Gastroesophageal sphincter (tissue), 4 donors: Measurements from ENCODE around the gene NAT14. TPM values are rescaled to one million over a fixed set of nuclear protein-coding genes. Genes with fewer than 3 reads are reported as not detected.

ENCODE experiments used
- ATAC-seq: fragments of 150-250 bp; one replicate; pipeline ENCODE4 v1.9.1; 2016; ENCODE audit warnings: mild to moderate bottlenecking, moderate library complexity
- H3K27ac ChIP-seq, 4 donors: fragments of 200-600 bp; sonication (generic) in 3 of 4; 1 replicate in 3 of 4; 2 replicates in 1 of 4; pipeline ENCODE4 v1.5.1; 2016 to 2019
- H3K27me3 ChIP-seq: fragments of 200-600 bp; sonication (generic); one replicate; pipeline ENCODE4 v1.5.1; 2019
- H3K36me3 ChIP-seq, 2 donors: fragments of 200-600 bp; sonication (generic); one replicate each; pipeline ENCODE4 v1.5.1; 2019; ENCODE audit warnings: control low read depth in 1 of 2
- H3K4me1 ChIP-seq, 3 donors: fragments of 200-600 bp; sonication (generic); 1 replicate in 2 of 3; 2 replicates in 1 of 3; pipeline ENCODE4 v1.5.1; 2016 to 2019; ENCODE audit warnings: control low read depth in 2 of 3
- H3K4me3 ChIP-seq, 2 donors: fragments of 200-600 bp; sonication (generic); one replicate each; pipeline ENCODE4 v1.5.1; 2019; ENCODE audit warnings: mild to moderate bottlenecking in 1 of 2, moderate library complexity in 1 of 2
- H3K9me3 ChIP-seq, 3 donors: fragments of 200-600 bp; sonication (generic); one replicate each; pipeline ENCODE4 v1.5.1; 2017 to 2019; ENCODE audit warnings: control low read depth in 2 of 3
- EP300 ChIP-seq: sonication (generic); formaldehyde crosslinking; IDR thresholded peaks from one replicate; pipeline ENCODE4 v1.6.1; 2017; ENCODE audit warnings: antibody characterized with exemption, mild to moderate bottlenecking
- POLR2A ChIP-seq, 2 donors: fragments of 450-650 bp; IDR thresholded peaks; one replicate each; pipeline ENCODE4 v1.6.1; 2017; ENCODE audit warnings: antibody characterized with exemption in 2 of 2, mild to moderate bottlenecking in 2 of 2, moderate library complexity in 1 of 2
- POLR2AphosphoS5 ChIP-seq: sonication (generic); formaldehyde crosslinking; IDR thresholded peaks from one replicate; pipeline ENCODE4 v1.6.1; 2017; ENCODE audit warnings: antibody characterized with exemption
- WGBS, 2 donors: methylation state at CpG; one replicate each; pipeline ENCODE4 v1.1.5; 2018; ENCODE audit warnings: low coverage in 1 of 2; 5-methylcytosine and 5-hydroxymethylcytosine counted together
- total RNA-seq, 4 donors: library from RNA; depleted of rRNA; stranded (reverse); fragments of >200 nt; gene quantifications; one replicate each; pipeline ENCODE4 v1.1.0, GENCODE V29; 2016
- TF ChIP-seq, protein P1 (sequence below), 4 experiments: fragments of 200-600 bp in 2 of 4; fragments of 450-650 bp in 2 of 4; sonication (generic) in 1 of 4; IDR thresholded peaks; one replicate each; pipeline ENCODE4 v1.5.1; 2017 to 2019; ENCODE audit warnings: antibody characterized with exemption in 4 of 4, mild to moderate bottlenecking in 2 of 4, moderate library complexity in 2 of 4

NAT14 gene
- total RNA-seq, 4 donors from 2014 or later, result 7.4 to 14.0 (median 7.9) TPM

DNA sequence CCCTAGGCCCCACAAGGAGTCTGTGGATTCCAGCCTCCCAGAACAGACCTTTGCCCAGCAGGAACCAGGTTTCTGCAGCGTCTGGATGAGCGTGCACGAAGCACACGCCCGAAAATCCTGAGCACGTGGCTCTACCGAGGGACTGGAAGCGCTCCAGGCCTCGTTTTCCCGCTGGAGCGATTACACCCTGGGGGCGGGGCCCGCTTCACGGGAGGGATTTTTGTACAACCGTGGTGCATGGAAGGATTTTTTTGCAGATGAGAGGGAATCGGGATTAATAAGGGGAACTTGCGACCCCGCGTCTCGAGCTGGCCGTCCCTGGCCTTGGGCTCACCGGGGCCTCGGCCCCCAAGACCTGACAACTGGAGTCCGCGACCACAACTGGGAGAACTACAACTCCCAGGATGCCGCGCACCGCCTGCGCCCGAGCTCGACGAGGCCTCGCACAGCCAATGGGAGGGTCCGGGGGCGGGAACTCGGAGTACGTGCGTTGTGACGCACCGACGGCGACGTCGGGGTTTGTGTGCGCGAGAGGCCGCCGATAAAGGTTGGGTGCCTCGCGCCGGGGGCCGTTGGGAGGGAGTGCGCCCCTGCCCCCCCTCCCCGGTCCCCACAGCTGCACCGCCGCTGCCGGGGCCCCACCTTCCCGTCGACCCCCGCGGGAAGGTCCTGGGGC lies 8.8 kb upstream of the NAT14 start, which contains the start of gene ZNF628:
TSS of gene ZNF628 (plus strand) at position 518 of the 676 bp plus-strand sequence. CDS start 3,294 bp downstream, outside the sequence.
- WGBS, 2 donors, result 0% methylated on average over 18 of the region's 61 CpGs; no CpG with 5 or more reads in 1 of the 2 donors
- Histone ChIP-seq H3K4me3 (peak within 1 kb of the TSS; percentile 46 to 72), H3K36me3 (peaks cover 0 to 9% of the 10 kb centered on the region in 2 donors), H3K4me1 (peaks cover 0 to 38% (median 11%) of the 10 kb centered on the region in 3 donors), H3K27ac (peak within 1 kb of the TSS; percentile 72 to 99 (median 95)), H3K9me3 (no peaks in the 10 kb centered on the region), H3K27me3 (no peaks in the 10 kb centered on the region)
- ATAC-seq, result peak; percentile 98
- TF ChIP-seq POLR2A (IDR thresholded peaks at IDR 0.05), result peak; percentile 66 to 79
- TF ChIP-seq, protein P1, sequence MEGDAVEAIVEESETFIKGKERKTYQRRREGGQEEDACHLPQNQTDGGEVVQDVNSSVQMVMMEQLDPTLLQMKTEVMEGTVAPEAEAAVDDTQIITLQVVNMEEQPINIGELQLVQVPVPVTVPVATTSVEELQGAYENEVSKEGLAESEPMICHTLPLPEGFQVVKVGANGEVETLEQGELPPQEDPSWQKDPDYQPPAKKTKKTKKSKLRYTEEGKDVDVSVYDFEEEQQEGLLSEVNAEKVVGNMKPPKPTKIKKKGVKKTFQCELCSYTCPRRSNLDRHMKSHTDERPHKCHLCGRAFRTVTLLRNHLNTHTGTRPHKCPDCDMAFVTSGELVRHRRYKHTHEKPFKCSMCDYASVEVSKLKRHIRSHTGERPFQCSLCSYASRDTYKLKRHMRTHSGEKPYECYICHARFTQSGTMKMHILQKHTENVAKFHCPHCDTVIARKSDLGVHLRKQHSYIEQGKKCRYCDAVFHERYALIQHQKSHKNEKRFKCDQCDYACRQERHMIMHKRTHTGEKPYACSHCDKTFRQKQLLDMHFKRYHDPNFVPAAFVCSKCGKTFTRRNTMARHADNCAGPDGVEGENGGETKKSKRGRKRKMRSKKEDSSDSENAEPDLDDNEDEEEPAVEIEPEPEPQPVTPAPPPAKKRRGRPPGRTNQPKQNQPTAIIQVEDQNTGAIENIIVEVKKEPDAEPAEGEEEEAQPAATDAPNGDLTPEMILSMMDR (IDR thresholded peaks at IDR 0.05), result no peak
- no peak for TF ChIP-seq EP300
- TF ChIP-seq POLR2AphosphoS5, result peak; percentile 78

DNA sequence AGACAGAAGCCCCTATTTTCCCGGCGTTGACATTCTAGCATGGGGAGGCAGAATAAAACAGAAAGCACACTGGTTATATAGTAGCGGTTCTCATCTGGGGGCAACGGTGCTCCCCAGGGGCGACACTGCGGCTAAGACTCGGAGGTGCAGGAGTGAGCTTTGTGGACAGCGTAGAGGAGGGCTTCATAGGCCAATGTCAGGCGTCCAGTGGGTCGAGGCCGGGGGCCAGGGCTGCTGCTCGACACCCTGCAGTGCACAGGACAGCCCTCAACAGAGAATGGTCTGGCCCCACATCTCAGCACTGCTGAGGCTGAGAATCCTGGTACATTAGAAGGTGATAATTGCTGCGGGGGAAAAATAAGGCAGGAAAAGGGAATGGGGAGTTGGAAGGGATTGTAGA lies 7.1 kb upstream of the NAT14 start:
- Histone ChIP-seq H3K36me3 (peaks cover 0 to 26% of the 10 kb centered on the region in 2 donors), H3K9me3 (no peaks in the 10 kb centered on the region), H3K27me3 (no peaks in the 10 kb centered on the region), H3K27ac (no peak overlapping the region), H3K4me3 (peak overlapping the region in 1 of 2 donors; percentile 72), H3K4me1 (peaks cover 0 to 38% (median 11%) of the 10 kb centered on the region in 3 donors)
- no peak for ATAC-seq
- TF ChIP-seq POLR2A (IDR thresholded peaks at IDR 0.05) (no peak), POLR2AphosphoS5 (no peak), EP300 (no peak)
- TF ChIP-seq, protein P1 (IDR thresholded peaks at IDR 0.05), result no peak
- 70 to 82% methylated on average over 9 to 10 of the region's 13 CpGs for WGBS, 2 donors

DNA sequence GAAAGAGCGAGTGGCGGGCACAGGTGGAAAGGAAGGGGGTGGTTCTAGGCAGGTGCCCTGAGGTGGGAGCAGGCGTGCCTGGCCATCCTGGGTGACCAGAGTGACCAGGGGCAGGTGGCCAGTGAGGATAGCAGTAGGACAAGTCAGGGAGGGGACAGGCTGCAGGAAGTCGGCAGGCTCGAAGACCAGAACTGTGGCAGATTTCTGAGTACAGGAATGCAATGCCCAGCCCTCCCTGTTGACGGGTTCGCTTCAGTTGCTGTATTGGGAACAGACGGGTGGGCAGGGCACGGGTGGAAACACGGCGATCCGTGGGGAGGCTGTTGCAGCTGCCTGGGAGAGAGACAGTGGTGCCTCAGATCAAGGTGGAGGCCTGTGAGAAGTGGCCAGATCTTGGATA lies 6.6 kb upstream of the NAT14 start:
- no peak overlapping the region for H3K27ac ChIP-seq
- TF ChIP-seq POLR2AphosphoS5 (no peak), POLR2A (IDR thresholded peaks at IDR 0.05) (no peak), EP300 (no peak)
- TF ChIP-seq, protein P1 (IDR thresholded peaks at IDR 0.05), result no peak
- WGBS, 2 donors, result 78 to 83% methylated on average over 9 to 12 of the region's 12 CpGs
- no peaks in the 10 kb centered on the region for H3K9me3 ChIP-seq
- H3K4me1 ChIP-seq, result peaks cover 0 to 38% (median 11%) of the 10 kb centered on the region in 3 donors
- H3K36me3 ChIP-seq, result peaks cover 0 to 30% of the 10 kb centered on the region in 2 donors
- H3K27me3 ChIP-seq, result no peaks in the 10 kb centered on the region
- H3K4me3 ChIP-seq, result no peak overlapping the region
- ATAC-seq, result no peak

DNA sequence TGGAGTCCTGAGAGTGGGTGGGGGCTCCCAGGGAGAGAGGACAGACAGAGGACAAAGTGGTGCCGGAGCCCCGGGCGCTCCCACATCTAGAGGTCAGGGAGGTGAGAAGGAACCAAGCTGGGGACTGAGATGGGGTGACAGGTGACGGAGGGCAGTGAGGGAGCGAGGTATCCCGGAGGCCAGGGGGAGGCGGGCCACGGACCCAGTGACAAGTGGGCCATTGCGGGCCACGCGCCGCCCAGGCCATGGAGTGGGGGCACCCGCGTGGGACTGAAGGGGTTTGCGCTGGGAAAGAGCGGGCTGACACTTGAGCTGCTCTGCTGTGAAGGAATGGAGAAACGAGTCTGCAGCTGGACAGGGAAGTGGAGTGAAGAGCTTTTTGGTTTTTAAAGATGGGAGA lies 5.9 kb upstream of the NAT14 start:
- Histone ChIP-seq H3K4me1 (peaks cover 0 to 41% (median 14%) of the 10 kb centered on the region in 3 donors), H3K27ac (no peak overlapping the region), H3K9me3 (no peaks in the 10 kb centered on the region), H3K4me3 (no peak overlapping the region), H3K36me3 (peaks cover 0 to 37% of the 10 kb centered on the region in 2 donors), H3K27me3 (no peaks in the 10 kb centered on the region)
- TF ChIP-seq POLR2A (IDR thresholded peaks at IDR 0.05), result no peak
- TF ChIP-seq POLR2AphosphoS5, result no peak
- TF ChIP-seq, protein P1 (IDR thresholded peaks at IDR 0.05), result no peak
- TF ChIP-seq EP300, result no peak
- WGBS, 2 donors, result 68 to 84% methylated on average over 2 to 17 of the region's 17 CpGs
- ATAC-seq, result no peak
